Measurements from ENCODE around the gene NCOA5. TPM values are rescaled to one million over a fixed set of nuclear protein-coding genes. Genes with fewer than 3 reads are reported as not detected.

The NCOA5 gene
- total and polyA plus RNA-seq, 10 of the 15 experiments (the other 5 are each of a cell fraction or from before 2014, with no cell fraction given), result 7.7 to 38.1 (median 30.1) TPM

GRCh38 chr20:46137816-46138215, 48.1 kb upstream of the NCOA5 start:
- SMC1A ChIA-PET (ENCODE audit: uncharacterized antibody, unreplicated experiment), result interaction anchor here (1.0 kb wide), 1 partner anchor 168 kb away, joined by 3 read pairs; no protein-coding TSS in a partner anchor
- H3K79me2 ChIP-seq (ENCODE audit: control insufficient read depth, insufficient read depth, low read length), result no peaks in the 10 kb centered on the region
- WGBS (ENCODE audit: insufficient coverage, insufficient replicate concordance, low lambda C conversion rate, missing lambda C conversion rate), result 44% methylated on average over 5 of the region's 5 CpGs
- ATAC-seq (no peak; the same call in 2 of the 3 replicates), FAIRE-seq (no peak), DNase-seq (ENCODE audit: low read depth, low spot score) (no peak)
- no peaks in the 10 kb centered on the region for H4K20me1 ChIP-seq (ENCODE audit: control insufficient read depth, insufficient read depth)
- H3K27ac ChIP-seq (ENCODE audit: control insufficient read depth, insufficient read depth), result no peak overlapping the region
- H3K9me3 ChIP-seq (replicated peaks; ENCODE audit: control insufficient read depth, insufficient read depth, low read length), result no peaks in the 10 kb centered on the region
- no peak overlapping the region for H2AFZ ChIP-seq (ENCODE audit: control insufficient read depth, low read depth, low read length)
- TF ChIP-seq, protein P1, sequence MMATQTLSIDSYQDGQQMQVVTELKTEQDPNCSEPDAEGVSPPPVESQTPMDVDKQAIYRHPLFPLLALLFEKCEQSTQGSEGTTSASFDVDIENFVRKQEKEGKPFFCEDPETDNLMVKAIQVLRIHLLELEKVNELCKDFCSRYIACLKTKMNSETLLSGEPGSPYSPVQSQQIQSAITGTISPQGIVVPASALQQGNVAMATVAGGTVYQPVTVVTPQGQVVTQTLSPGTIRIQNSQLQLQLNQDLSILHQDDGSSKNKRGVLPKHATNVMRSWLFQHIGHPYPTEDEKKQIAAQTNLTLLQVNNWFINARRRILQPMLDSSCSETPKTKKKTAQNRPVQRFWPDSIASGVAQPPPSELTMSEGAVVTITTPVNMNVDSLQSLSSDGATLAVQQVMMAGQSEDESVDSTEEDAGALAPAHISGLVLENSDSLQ (IDR thresholded peaks at IDR 0.05), result 0 out of 2 replicates have a peak, but pooled peaks have one; percentile 20
- TF ChIP-seq CEBPZ (IDR thresholded peaks at IDR 0.05; ENCODE audit: low read depth, low read length) (no peak), HDAC6 (IDR thresholded peaks at IDR 0.05; ENCODE audit: unreplicated experiment) (no peak)
- no peak overlapping the region for H3K4me3 ChIP-seq
- H3K9ac ChIP-seq (ENCODE audit: control insufficient read depth, insufficient read depth, low read length), result no peak overlapping the region
- in situ Hi-C loops (cut with MboI) (no loop called here), intact Hi-C loops (cut with micrococcal nuclease; ENCODE audit: unreplicated experiment) (no loop called here)
- CTCF ChIA-PET, result no interaction called here
- H3K4me1 ChIP-seq (ENCODE audit: control insufficient read depth, insufficient read depth, low read length), result no peaks in the 10 kb centered on the region
- no peaks in the 10 kb centered on the region for H3K36me3 ChIP-seq (ENCODE audit: control insufficient read depth in 2 of 2, insufficient read depth in 2 of 2, low read length in 1 of 2)
- POLR2A ChIA-PET, result interaction anchor here (0.6 kb wide), 1 partner anchor 59 kb away, joined by 3 read pairs; no protein-coding TSS in a partner anchor
- no peak overlapping the region for H3K4me2 ChIP-seq (ENCODE audit: control insufficient read depth, insufficient read depth)
- no TSS peak for BruUV-seq (replicated peaks)
- peaks cover 2 to 5% of the 10 kb centered on the region in 2 experiments; a peak in 3 of 4 replicates for H3K27me3 ChIP-seq (replicated peaks in 1 of 2; ENCODE audit: control insufficient read depth in 2 of 2, insufficient read depth in 2 of 2, low read length in 1 of 2)
- RAD21 ChIA-PET (ENCODE audit: unreplicated experiment), result no interaction called here

Data from GM12878 (cell line).